Psoas muscle (tissue), 8 donors: Measurements from ENCODE around the gene CFAP92. TPM values are rescaled to one million over a fixed set of nuclear protein-coding genes. Genes with fewer than 3 reads are reported as not detected.

Source experiments
- ATAC-seq, 4 donors: fragments of 200-7000 bp; cut with Tn5 transposase; one replicate each; pipeline ENCODE4 v1.9.1; 2020; ENCODE audit warnings: moderate library complexity in 3 of 4, mild to moderate bottlenecking in 2 of 4
- DNase-seq, 2 donors: peaks; one replicate each; pipeline ENCODE4 v3.0.0-alpha.2; 2020
- H3K27ac ChIP-seq: fragments of 200-600 bp; one replicate; pipeline ENCODE4 v1.8.0; 2022
- H3K27me3 ChIP-seq, 3 donors: fragments of 200-600 bp in 1 of 3; one replicate each; pipeline versions ENCODE4 v1.6.1 to v1.8.0; 2013 to 2022; ENCODE audit warnings: low read length in 2 of 3, mild to moderate bottlenecking in 2 of 3, moderate library complexity in 1 of 3; ENCODE audit not compliant: insufficient read depth in 3 of 3
- H3K36me3 ChIP-seq, 2 donors: fragments of 200-600 bp in 1 of 2; one replicate each; pipeline versions ENCODE4 v1.6.1 to v1.8.0; 2013 to 2022; ENCODE audit warnings: low read depth in 1 of 2, mild to moderate bottlenecking in 1 of 2, moderate library complexity in 1 of 2; ENCODE audit not compliant: insufficient read depth in 1 of 2
- H3K4me1 ChIP-seq: fragments of 200-600 bp; one replicate; pipeline ENCODE4 v1.8.0; 2022
- H3K4me3 ChIP-seq: fragments of 200-600 bp; one replicate; pipeline ENCODE4 v1.8.0; 2022; ENCODE audit warnings: mild to moderate bottlenecking
- H3K9me3 ChIP-seq: fragments of 200-600 bp; one replicate; pipeline ENCODE4 v1.8.0; 2022
- WGBS, 3 donors: extraction: QIAGEN DNeasy Blood & Tissue Kit; methylation state at CpG; one replicate each; pipeline versions ENCODE4 v1.1.6 to v1.1.7; 2013; 5-methylcytosine and 5-hydroxymethylcytosine counted together
- intact Hi-C, 2 donors: fragments of 100-400 bp; cut with DNase I; formaldehyde crosslinking; loops; one replicate each; pipeline versions ENCODE4 v1.11.0 to v1.14.2; 2022
- polyA plus RNA-seq, 3 donors: library from polyadenylated mRNA; stranded (reverse); fragments of 200-250 nt; gene quantifications; one replicate each; pipeline ENCODE4 v1.2.3, GENCODE V29; 2013
- total RNA-seq, 4 donors: library from RNA; stranded (reverse); fragmentation: NEBNext Ultra II Directional in 2 of 4; extraction: Animal tissue kit (Norgen Biotek cat#: 25700) in 2 of 4; gene quantifications; one replicate each; pipeline versions ENCODE4 v1.2.1 to v1.2.4, GENCODE V29; 2021 to 2023
- TF ChIP-seq, protein P1 (sequence below): fragments of 200-600 bp; IDR thresholded peaks from one replicate; pipeline ENCODE4 v1.8.0; 2022; ENCODE audit warnings: antibody characterized with exemption
- donor health status: healthy with polysubstance abuse.
- donor health status: DM: no; HTN: no; CAD: no; lungs with moderate emphysema.
- donor health status: Bipolar disorder and iron deficiency.
- donor health status: healthy.
- donor health status: DM: yes; HTN: yes; CAD: no.
- donor health status: DM: no; HTN: no; CAD: no.
- donor health status: DM: no; HTN: no; CAD: no.
- donor health status: DM: yes; HTN: yes; CAD: no.

Gene CFAP92
- total and polyA plus RNA-seq, 7 donors = 0.07 to 0.86 (median 0.15) TPM

DNA sequence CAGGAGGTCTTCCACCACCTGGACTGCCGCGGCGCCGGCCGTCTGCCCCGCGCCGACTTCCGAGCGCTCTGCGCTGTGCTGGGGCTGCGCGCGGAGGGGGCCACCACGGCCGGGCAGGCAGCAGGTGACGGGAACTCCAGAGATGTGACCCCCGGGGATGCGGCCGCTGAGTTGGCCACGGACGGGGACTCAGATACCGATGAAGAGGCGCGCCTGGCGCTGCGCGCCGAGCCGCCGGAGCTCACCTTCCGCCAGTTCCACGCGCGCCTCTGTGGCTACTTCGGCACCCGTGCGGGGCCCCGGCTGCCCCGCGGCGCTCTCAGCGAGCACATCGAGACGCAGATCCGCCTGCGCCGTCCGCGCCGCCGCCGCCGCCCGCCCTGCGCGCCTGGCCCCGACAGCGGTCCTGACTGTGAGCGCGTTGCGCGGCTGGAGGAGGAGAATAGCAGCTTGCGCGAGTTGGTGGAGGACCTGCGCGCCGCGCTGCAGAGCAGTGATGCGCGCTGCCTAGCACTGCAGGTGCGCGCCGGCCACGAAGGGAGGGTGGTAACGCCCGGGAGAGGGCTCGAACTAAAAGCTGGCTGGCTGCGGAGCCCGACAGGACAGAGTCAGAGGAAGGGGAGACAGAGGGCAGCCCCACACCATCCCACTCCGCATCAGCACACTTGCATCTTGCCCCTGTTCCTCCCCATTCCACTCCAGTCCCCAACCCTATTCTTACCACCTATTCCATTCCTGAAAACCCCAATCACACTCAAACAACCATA is 8.1 kb upstream of the CFAP92 start:
- ATAC-seq = peak; percentile 5 to 40 (median 33)
- Histone ChIP-seq H3K9me3 (no peaks in the 10 kb centered on the region), H3K36me3 (no peaks in the 10 kb centered on the region), H3K27ac (no peak overlapping the region), H3K27me3 (peaks cover 0 to 43% (median 24%) of the 10 kb centered on the region in 3 donors), H3K4me1 (no peaks in the 10 kb centered on the region), H3K4me3 (peak overlapping the region; percentile 67)
- intact Hi-C loops = no loop called here
- 1% methylated on average over 68 to 81 of the region's 81 CpGs for WGBS, 3 donors
- TF ChIP-seq, protein P1, sequence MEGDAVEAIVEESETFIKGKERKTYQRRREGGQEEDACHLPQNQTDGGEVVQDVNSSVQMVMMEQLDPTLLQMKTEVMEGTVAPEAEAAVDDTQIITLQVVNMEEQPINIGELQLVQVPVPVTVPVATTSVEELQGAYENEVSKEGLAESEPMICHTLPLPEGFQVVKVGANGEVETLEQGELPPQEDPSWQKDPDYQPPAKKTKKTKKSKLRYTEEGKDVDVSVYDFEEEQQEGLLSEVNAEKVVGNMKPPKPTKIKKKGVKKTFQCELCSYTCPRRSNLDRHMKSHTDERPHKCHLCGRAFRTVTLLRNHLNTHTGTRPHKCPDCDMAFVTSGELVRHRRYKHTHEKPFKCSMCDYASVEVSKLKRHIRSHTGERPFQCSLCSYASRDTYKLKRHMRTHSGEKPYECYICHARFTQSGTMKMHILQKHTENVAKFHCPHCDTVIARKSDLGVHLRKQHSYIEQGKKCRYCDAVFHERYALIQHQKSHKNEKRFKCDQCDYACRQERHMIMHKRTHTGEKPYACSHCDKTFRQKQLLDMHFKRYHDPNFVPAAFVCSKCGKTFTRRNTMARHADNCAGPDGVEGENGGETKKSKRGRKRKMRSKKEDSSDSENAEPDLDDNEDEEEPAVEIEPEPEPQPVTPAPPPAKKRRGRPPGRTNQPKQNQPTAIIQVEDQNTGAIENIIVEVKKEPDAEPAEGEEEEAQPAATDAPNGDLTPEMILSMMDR = no peak
- no peak for DNase-seq

DNA sequence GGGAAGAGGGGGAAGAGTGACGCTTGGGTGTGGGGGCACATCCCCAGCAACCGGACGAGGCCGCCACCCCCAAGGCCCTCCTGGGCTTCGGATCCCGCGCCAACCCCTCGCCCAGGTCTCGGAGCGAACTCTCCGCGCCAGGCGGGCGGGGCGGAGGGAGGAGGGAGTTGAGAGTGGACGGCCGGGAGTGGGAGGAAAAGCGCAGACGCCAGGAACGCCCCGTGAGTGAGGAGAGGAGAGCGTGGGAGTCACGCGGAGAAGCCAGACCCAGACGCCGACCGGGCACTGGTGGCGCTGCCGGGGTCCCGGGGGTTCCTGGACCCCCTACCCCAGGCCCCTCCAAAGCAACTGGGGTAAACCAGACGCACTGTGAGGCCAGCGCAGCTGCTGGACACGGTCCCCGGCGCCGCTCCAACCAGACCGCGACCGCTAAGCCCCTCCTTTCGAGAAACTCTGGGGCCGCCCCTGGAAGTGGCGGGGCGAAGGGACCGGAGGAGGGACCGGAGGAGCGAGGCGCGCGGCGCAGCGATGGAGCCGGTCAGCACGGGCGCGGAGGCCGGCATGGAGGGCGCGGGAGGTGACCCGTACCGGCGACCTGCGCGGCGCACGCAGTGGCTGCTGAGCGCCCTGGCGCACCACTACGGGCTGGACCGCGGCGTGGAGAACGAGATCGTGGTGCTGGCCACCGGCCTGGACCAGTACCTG is 7.4 kb upstream of the CFAP92 start, which contains the start of gene EFCC1:
Gene EFCC1, plus strand, starts transcription at position 204 of the 705 bp plus-strand sequence. Its CDS starts 325 bp downstream, at position 529.
- Histone ChIP-seq H3K36me3 (no peaks in the 10 kb centered on the region), H3K9me3 (no peaks in the 10 kb centered on the region), H3K4me1 (no peaks in the 10 kb centered on the region), H3K27me3 (peaks cover 0 to 43% (median 24%) of the 10 kb centered on the region in 3 donors), H3K27ac (peak within 1 kb of the TSS; percentile 50), H3K4me3 (peak within 1 kb of the TSS; percentile 67)
- ATAC-seq (peak; percentile 55 to 81 (median 63)), DNase-seq (peak; percentile 77 to 85)
- WGBS, 3 donors = 0 to 1% (median 0%) methylated on average over 38 to 74 of the region's 74 CpGs
- TF ChIP-seq, protein P1 = no peak
- intact Hi-C loops = no loop called here

DNA sequence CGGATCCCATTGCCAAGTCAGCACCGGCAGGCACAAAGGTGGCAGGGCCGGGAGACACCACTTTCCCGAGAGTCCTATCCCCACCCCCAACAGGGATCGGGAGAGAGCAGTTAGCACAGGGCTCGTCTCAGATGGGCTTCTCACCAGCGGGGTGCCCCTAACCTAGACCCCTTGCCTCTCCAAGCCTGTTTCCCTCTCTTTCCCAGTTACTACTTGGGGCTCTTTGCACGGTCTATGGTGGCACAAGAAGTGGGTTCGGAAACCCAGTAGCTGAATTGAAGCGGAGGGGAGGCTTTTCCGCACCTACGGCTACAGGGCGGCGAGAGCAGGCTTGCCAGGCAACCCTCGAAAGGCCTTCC is 6.8 kb upstream of the CFAP92 start:
- H3K27me3 ChIP-seq = peaks cover 0 to 43% (median 24%) of the 10 kb centered on the region in 3 donors
- H3K27ac ChIP-seq = peak overlapping the region; percentile 50
- no peaks in the 10 kb centered on the region for H3K4me1 ChIP-seq
- 14 to 20% (median 19%) methylated on average over 14 to 15 of the region's 15 CpGs for WGBS, 3 donors
- H3K4me3 ChIP-seq = peak overlapping the region; percentile 67
- ATAC-seq = peak in 1 of 4 donors; percentile 38
- intact Hi-C loops = no loop called here
- no peaks in the 10 kb centered on the region for H3K36me3 ChIP-seq
- no peak for DNase-seq
- no peaks in the 10 kb centered on the region for H3K9me3 ChIP-seq
- TF ChIP-seq, protein P1 = no peak

DNA sequence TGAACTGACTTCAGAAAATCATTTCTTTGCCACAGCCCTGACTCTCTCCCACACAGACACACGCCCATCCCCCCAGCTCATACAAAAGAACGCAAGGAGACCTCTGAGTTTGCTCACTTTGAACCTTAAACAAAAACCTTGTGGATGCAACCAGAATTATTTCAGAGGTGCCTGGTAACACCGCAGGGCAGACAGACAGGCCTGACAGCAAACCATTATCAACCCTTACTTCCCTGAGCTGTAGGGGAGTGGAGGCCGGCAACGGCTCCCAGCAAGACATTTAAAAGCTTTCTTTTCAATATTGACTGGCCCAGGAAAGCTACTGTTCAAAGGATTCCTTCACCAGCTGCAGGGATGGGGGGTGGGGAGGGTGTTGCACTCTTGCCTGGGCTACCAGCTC is 5.2 kb upstream of the CFAP92 start:
- intact Hi-C loops = no loop called here
- ATAC-seq (no peak), DNase-seq (no peak)
- no peaks in the 10 kb centered on the region for H3K9me3 ChIP-seq
- H3K27ac ChIP-seq = no peak overlapping the region
- WGBS, 3 donors = 79 to 88% (median 79%) methylated on average over 5 of the region's 5 CpGs
- H3K27me3 ChIP-seq = peaks cover 0 to 43% (median 24%) of the 10 kb centered on the region in 3 donors
- peaks cover under 1% of the 10 kb centered on the region for H3K4me1 ChIP-seq
- H3K36me3 ChIP-seq = no peaks in the 10 kb centered on the region
- H3K4me3 ChIP-seq = no peak overlapping the region
- TF ChIP-seq, protein P1 = no peak
